GM19023 (cell line): ENCODE data around the gene VIL1.

ENCODE experiments used
- ATAC-seq: cut with Tn5 transposase; IDR thresholded peaks from one replicate; pipeline ENCODE4 v1.9.1; 2021; ENCODE audit warnings: mild to moderate bottlenecking, moderate library complexity; ENCODE audit not compliant: unreplicated experiment

VIL1 gene

GRCh38 chr2:218405086-218405745 lies 13.7 kb upstream of the VIL1 start:
- ATAC-seq, result no peak

DNA sequence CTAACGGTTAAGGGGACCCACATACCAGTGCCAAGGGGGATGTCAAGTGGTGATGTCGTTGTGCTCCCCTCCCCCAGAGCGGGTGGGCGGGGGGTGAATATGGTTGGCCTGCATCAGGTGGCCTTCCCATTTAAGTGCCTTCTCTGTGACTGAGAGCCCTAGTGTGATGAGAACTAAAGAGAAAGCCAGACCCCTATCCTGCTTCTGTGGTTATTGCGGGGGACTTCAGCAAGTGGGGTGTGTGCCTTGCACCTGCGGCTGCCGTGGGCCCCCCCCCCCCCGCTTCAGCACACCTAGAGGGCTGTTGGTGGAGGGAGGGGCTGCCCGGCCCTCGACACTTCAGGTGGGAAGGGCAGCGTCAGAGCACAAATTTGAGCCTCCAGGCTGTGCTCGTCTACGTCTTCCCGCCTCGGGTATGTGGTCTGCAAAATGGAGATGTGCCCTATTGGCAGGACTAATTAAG lies 13.1 kb upstream of the VIL1 start:
- peak; percentile 19 for ATAC-seq

GRCh38 chr2:218406209-218406948 lies 12.5 kb upstream of the VIL1 start:
- ATAC-seq, result peak; percentile 78

DNA sequence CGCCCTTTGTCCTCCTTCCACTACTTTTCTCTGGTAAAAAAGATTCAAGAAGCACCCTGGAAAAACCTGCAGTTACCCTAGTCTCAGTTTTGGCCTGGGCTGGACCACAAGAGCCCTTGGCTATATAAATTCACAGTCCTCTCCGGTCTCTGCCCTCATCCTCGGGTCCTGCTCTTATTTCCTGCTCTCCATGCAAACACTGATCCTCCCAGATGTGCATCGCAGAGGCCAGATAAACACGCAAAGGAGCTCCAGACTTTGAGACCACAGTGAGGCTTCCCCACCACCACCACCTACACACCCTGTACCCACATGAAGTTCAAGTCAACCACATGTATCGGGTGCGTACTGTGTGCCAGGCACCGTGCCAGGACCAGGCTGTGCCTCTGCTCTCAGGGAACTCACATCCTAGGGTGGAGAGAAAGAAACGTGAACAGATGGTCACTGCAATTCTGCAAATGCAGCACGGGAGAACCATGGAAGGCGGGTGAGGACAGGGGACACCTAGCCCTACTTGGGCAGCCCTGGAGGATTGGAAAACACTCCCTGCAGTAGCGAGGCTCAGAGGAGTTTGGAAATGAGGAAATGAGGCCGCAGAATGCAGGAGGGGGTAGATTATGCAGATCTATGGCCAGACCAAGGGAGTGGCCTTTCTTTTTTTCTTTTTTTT lies 11.8 kb upstream of the VIL1 start:
- ATAC-seq, result peak; percentile 2

DNA sequence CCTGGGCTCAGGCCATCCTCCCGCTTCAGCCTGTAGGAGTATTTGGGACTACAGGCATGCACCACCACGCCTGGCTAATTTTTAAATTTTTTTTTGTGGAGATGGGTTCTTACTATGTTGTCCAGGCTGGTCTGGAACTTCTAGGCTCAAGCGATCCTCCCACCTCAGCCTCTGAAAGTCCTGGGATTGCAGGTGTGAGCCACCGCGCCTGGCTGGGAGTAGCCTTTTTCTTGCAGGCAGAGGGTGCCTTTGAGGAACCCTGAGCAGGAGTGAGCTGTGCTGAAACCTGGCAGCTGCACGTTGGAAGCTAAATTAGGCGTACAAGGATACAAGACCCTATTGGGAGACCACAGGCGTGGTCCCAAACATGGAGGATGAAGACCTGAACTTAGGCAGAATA lies 11.2 kb upstream of the VIL1 start:
- ATAC-seq, result no peak

- ATAC-seq, result no peak
These were observed 604 bp upstream of the VIL1 start for GRCh38 chr2:218418321-218418716.

DNA sequence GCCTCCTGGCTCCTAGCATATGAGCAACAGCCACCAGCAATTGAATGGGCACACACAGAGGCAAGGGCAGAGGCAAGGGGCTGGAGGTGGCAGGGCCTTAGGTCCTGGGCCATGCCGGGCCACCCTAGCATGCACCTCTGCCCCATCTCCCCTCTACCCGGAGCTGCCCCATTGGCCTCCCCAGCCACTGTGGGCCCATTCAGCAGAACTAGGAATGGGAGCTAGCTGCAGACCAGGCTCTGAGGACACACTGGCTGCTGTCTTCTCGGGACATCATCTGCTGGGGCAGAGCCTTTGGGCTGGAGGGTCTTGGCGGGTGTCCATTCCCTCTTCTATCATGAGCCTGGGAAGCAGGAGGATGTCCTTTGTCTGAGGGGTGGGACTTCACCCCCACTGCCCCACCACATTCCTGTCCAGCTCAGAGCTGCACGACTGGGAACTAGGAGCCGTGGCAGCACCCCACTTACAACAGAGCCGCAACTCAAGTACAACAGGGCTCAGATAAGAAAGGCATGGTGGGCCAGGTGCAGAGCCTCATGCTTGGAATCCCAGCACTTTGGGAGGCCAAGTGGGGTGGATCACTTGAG lies 800 bp downstream of the VIL1 start:
- no peak for ATAC-seq

DNA sequence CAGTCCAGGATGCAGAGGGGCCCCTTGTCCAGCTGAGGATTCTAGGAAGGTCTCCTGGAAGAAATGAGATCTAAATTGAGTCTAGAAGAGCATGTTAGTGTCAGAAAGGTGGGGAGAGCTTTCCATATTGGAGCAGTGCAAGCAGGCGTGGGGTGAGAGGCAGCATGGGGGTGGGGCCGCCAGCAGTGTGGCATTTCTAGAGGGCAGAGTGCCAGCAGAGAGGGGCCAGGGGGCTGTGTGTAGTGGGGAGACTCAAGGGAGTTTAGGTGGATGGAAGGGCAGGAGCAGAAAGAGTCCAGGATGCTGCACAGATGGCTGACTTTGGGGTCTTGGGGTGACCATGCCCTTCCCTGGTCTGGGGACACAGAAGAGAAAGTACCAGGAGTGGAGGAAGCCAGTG lies 2.1 kb downstream of the VIL1 start:
- ATAC-seq, result no peak

DNA sequence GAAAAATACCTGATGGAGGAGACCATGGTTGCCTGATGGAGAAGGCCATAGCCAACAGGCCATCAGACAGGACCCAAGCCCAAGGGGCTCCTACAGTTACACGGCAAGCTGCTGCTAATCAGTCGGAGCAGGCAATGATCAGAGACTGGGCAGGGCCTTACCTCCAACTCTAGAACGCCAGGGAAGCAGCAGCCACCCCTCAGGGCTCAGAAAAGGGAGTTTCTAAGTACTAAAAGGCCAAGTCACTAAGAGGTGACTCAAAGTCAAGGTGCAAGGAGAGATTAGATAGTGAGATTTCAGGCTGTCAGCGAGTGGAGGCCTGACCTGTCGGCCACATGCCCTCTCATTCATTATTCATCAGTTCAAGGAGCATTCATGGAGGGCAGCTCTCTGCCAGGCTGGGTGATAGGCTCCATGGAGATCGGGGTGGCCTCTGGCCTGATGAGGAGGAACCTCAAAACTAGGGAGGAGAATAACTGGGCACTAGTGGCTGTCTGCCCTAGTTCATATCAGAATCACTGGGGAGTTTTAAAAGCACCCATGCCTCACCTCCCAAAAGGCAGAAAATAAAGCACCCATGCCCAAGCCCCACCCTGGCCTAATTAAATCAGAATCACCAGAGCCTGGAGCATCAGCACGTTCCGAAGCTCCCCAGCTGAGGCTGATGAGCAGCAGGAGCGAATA lies 3.6 kb downstream of the VIL1 start:
- ATAC-seq, result no peak

GRCh38 chr2:218423584-218423983 lies 4.7 kb downstream of the VIL1 start:
- no peak for ATAC-seq

GRCh38 chr2:218425531-218425930 lies 6.6 kb downstream of the VIL1 start:
- no peak for ATAC-seq

GRCh38 chr2:218427741-218428140 lies 8.8 kb downstream of the VIL1 start:
- ATAC-seq, result no peak

DNA sequence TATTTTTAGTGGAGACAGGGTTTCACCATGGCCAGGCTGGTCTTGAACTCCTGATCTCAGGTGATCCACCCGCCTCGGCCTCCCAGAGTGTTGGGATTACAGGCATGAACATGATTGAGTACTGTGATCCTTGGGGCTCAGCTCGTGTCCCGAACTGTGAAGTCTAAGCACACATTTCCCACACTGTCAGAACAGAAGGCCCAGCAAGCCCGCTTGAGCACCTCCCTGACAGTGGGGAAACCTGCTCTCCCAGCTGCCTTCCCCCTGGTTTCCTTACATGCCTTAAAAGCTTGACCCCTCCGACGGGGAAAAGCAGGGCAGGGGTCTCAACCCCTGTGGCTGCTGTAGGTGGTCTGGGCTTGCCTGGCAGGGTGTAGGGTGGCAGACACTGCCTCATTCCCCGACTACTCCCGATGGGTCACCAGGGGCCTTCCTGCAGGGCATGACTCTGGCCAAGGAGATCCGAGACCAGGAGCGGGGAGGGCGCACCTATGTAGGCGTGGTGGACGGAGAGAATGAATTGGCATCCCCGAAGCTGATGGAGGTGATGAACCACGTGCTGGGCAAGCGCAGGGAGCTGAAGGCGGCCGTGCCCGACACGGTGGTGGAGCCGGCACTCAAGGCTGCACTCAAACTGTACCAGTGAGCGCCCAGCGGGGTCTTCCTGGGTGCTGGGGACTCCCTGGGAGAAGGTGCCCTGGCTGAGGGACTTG lies 10.1 kb downstream of the VIL1 start:
- no peak for ATAC-seq

DNA sequence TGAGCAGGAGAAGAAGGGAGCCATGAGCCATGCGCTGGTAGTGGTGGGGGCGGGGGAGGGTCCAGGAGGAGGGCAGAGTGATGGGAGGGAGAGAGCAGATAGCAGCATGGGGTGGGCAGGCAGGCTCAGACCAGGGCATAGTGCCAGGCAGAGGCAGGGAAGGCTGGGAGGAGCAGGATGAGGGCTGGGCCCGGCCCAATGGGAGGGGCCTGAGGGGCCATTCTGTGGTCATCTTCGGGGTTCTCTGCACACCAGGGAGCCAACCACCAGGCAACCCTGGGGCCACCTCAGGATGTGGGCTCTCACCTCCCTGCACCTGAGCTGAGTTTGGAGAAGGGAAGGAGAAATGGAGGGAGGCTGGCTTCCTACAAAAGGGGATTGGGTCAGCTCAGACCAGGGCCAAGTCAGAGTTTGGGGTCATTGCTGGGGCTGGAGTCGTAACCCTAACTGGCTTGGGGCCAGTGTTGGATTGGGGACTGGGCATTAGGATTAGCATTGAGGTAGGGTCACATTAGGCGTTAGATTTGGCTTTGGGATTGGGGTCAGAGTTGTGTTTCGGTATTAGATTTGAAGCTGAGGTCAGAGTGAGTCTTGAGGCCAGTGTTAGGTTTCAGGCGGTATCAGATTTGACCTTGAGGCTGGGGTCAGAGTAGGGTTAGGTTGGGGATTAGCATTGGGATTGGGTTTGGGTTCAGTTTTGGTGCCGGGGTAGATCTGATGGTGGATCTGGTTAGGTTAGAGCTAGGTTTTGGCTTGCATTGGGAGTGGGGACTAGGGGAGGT lies 11.2 kb downstream of the VIL1 start:
- no peak for ATAC-seq

DNA sequence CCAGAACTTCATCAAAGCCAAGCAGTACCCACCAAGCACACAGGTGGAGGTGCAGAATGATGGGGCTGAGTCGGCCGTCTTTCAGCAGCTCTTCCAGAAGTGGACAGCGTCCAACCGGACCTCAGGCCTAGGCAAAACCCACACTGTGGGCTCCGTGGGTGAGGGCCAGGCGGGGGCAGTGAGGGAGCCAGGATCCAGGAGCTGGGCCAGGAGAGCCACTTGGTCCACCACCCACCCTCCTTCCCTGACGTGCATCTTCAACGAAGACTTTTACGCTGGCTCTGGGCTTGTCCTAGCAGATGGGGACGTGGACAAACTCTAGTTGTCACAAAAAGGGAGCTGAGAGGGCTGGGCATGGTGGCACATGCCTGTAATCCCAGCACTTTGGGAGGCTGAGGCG lies 11.8 kb downstream of the VIL1 start:
- no peak for ATAC-seq

DNA sequence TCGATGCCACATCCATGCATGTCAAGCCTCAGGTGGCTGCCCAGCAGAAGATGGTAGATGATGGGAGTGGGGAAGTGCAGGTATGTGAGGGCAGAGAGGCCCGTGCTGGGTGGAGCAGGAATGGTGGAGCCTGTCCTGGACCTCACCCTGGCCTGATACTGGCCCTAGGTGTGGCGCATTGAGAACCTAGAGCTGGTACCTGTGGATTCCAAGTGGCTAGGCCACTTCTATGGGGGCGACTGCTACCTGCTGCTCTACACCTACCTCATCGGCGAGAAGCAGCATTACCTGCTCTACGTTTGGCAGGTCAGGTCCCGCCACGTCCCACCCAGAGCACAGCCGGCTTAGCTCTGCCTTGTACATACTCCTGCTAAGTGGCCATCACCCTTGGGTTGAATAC lies 13.0 kb downstream of the VIL1 start:
- ATAC-seq, result no peak

DNA sequence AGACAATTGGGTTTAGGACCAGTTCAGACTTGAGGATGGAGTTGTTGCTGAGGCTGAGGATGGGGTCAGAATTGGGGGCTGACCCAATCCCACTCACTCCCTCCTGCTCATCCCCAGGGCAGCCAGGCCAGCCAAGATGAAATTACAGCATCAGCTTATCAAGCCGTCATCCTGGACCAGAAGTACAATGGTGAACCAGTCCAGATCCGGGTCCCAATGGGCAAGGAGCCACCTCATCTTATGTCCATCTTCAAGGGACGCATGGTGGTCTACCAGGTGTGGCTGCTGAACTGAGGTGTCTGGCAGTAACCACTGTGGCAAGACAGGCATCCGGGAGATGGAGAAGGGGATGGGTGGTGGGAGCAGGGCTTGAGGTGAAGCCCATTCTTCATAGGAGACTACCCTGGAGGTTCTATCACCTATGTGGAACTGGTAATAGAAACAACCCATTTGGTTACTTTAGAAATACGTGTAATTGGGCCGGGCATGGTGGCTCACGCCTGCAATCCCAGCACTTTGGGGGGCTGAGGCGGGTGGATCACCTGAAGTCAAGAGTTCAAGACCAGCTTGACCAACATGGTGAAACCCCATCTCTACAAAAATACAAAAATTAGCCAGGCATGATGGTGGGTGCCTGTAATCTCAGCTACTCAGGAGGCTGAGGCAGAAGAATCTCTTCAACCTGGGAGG lies 13.9 kb downstream of the VIL1 start:
- ATAC-seq, result no peak

DNA sequence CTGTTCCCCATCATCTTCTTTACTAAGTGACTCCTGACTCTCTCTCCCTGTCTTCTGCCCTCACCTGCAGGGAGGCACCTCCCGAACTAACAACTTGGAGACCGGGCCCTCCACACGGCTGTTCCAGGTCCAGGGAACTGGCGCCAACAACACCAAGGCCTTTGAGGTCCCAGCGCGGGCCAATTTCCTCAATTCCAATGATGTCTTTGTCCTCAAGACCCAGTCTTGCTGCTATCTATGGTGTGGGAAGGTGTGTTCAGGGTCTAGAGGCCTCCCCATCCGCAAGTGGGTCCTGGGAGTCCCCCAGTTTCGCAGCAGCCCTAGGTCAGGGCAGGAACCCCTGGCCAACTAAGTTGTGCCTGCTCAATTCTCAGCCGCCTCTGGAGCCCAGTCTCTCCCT lies 15.5 kb downstream of the VIL1 start:
- no peak for ATAC-seq
